Measurements from ENCODE around the gene KLHDC7A.

GRCh38 chr1:18531503-18531845, 50.7 kb downstream of the KLHDC7A start:
- TF ChIP-seq CTCF (IDR thresholded peaks at IDR 0.05): no peak
- no peak for TF ChIP-seq POLR2A (IDR thresholded peaks at IDR 0.05)
- no peak for TF ChIP-seq POLR2AphosphoS5 (IDR thresholded peaks at IDR 0.05)

All from suprapubic skin (tissue), 4 donors.